GM15510 (cell line): Measurements from ENCODE around the gene TARBP2.

ENCODE experiments used
- POLR2A ChIP-seq: IDR thresholded peaks from 3 replicates; pipeline ENCODE4 v1.6.1; 2011; ENCODE audit warnings: borderline replicate concordance; ENCODE audit not compliant: insufficient read length; ENCODE audit errors: extremely low read depth

The TARBP2 gene

DNA sequence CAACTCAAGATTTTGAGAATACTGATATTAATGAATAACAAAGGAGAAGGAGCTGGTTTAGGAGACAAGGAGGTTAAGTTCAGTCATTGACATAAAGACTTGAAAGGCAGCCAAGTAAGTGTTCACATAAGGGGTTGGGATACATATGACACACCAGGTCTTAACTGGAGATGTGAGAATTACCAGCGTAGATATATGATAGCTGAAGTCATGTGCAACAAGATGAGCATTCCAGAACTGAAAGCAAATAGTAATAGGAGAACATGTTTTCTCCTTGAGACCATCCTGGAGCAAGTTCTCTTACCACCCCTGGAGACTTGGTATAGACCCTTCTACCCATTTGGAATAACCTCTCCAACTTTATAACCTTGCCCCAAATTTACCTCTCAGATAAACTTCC, 49.5 kb downstream of the TARBP2 start:
- TF ChIP-seq POLR2A: no peak

DNA sequence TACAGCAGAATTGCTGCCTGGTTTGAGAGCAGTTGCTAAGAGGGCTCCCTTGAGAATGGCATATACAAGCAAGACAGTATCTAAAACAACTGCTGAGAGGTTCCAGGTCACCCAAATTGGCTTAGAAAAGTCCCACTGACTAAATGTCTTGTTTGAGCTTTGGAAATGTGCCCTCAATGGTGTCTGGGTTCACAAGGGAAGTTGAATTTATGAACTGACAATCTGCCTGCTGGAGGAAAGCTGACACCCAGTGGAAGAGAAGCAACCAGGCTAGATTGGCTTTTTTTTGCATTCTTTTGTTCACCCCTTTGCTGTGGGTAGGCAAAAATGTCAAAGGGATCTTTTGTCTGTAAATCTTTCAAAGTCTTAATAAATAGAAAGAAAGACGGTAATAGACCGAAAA, 50.8 kb downstream of the TARBP2 start:
- no peak for TF ChIP-seq POLR2A

DNA sequence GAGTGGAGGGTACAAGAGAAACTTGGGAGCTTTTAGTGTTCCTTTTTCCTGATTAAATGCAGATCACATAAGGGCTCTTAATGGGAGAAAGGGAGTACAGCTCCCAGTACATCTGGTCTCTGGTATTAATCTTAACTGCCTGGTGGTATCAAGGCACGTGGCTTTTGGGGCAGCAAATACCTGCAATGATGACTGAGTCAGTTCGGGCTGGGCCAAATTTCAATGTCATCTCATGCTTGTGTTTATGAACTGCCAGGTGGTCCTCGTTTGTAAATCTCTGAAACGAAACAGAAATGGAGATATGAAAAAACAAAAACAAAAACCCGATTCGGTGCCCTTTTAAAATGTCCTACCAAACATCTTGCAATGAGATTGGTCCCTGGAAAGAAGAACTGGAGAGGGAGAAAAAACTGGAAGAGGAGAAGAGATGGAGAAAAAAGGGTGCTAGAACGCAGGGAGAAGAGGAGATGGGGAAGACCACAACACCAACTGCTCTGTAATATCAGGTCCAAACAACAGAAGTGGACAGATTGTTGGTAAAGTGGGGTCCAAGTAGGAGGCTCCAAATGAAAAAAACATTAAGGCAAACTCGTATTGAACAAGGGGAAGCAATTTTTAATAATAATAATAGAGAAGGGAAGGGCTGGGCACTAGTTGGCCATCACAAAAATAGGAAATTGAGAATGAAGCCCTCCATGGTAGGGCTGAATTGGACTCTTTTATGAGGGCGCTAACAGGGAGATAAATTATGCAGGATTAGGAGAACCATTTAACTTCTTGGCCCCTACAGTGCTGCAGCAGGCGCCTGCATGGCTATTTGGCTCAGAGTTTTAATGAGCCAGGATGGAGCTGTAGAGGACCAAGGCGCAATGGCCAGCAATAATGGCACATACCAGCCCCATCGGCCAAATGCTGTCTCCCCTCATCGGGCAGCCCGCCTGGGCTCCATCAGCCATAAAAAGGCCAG, 51.6 kb downstream of the TARBP2 start:
- TF ChIP-seq POLR2A: no peak
